HG03060 (cell line): ENCODE data around the gene TRIML1.

Source experiments
- ATAC-seq: cut with Tn5 transposase; IDR thresholded peaks from one replicate; pipeline ENCODE4 v1.9.1; 2021; ENCODE audit warnings: low read depth, moderate number of reproducible peaks; ENCODE audit not compliant: unreplicated experiment

TRIML1 gene, protein sequence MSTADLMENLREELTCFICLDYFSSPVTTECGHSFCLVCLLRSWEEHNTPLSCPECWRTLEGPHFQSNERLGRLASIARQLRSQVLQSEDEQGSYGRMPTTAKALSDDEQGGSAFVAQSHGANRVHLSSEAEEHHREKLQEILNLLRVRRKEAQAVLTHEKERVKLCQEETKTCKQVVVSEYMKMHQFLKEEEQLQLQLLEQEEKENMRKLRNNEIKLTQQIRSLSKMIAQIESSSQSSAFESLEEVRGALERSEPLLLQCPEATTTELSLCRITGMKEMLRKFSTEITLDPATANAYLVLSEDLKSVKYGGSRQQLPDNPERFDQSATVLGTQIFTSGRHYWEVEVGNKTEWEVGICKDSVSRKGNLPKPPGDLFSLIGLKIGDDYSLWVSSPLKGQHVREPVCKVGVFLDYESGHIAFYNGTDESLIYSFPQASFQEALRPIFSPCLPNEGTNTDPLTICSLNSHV

DNA sequence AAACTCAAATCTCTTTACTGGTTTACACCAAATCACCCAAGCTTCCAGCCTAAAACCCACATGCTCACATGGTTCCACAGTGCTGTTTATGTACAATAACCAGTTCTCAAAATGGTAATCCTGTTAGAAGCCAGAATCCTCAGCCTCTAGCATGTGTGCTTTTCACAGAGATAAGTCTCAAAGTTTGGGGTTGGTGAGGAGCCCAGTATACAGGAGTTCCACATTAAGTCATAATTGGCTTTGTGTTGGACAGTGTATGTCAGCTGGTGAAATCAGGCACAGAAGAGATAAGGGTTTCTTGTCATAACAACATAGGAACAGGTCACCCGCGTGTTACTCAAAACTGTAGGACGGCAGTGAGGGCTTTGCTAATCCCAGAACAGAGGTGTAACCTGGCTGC lies at the start of gene TRIML1:
TRIML1 (plus strand) TSS at position 301 of the 400 bp plus-strand sequence. CDS start 118 bp downstream, outside the sequence.
- ATAC-seq, result no peak

DNA sequence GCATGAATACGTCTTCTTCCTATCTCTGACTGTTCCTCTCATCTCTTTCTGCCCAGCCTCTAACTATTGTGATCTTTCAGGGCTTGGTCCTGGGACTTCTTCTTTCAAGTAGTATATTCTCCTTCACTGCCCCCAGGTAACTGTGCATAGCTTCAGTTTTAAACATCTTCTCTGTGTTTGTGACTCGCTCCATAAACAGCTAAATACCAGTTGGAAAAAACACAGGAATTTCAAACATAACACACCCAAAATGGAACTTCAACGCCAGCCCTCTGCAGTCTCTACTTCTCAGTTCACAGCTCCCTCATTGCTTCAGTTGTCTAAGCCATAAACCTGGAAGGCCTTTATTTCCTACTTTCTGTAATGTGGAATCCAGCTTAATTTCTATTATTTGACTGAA lies 46.4 kb upstream of the TRIML1 start:
- no peak for ATAC-seq

DNA sequence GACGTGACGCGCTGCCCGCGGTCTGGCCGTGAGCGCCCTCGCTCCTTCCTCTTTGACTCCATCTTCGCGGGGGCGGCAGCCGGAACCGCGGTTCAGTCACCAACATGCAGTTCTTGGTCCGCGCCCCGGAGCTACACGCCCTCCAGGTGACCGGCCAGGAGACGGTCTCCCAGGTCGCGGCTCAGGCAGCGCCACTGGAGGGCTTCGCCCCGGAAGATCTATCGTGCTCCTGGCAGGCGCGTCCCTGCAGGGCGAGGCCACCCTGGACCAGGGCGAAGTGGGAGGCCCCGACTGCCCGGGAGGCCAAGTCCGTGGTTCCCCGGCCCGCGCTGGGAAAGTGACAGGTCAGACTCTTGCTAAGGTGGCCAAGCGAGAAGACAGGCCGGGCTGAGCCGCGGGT lies 32.8 kb upstream of the TRIML1 start:
- no peak for ATAC-seq

DNA sequence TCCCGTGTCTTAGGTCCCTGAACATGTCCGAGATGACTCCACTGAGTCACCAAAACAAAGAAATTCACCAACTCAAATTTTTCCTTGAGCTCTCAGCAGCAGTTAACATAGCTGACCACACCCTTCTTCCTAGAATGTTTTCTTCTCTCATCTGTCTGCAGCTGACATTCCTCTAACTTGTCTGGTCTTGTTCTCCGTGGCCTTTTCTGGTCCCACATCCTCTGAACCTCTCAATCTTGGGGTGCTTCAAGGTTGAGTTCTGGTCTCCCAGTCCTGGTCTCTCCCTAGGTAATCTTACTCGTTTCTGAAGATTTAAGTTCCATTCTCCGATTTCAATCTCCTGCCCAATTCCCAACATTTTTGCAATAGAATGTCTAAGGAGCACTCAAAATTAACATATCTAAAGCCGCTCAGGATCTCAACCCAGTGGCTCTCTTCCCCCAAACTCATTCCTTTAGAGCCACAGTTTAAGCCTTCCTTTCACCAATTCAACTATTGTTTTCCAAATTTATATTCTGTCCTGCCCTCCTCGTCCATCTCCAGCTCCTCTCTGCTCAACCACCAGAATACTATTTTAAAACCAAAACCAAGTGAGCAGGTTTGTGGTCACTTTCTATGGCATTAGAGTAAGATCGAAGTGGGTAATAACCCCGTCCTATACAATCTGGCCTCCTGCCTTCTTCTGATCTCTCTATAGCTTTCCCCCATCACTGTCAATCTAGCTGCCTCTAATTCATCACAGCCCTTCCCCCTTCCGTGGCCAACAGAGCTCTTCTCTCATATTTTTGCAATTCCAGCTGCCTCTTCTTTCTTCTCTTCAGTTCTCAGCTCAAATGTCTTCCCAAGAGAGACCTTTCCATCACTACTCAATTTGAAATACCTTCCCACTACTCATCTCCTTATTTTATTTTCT lies 31.1 kb upstream of the TRIML1 start:
- ATAC-seq, result no peak

DNA sequence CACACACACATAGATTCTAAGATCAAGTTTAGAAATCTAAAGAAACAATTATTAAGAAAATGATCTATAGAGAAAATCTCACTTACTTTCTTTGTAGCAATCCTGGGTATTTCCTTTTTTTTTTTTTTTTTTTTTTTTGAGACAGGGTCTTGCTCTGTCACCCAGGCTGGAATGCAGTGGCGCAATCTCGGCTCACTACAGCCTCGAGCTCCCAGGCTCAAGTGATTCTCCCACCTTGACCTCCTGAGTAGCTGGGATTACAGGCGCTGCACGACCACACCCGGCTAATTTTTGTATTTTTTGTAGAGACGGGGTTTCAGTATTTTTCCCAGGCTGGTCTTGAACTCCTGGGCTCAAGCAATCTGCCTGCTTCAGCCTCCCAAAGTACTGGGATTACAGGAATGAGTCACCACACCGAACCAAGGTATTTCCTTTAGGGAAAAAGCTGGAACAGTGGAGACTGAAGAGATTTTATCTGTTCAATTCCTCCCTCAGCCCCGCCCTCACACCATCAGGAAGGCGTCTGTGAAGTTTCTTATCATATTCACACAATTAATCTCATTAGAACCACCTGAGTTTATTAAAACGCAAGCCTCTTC lies 30.0 kb upstream of the TRIML1 start, which contains the start of gene TRIML2:
TRIML2 (minus strand) TSS at position 447 of the 599 bp plus-strand sequence. CDS start 4,235 bp downstream, outside the sequence.
- no peak for ATAC-seq

DNA sequence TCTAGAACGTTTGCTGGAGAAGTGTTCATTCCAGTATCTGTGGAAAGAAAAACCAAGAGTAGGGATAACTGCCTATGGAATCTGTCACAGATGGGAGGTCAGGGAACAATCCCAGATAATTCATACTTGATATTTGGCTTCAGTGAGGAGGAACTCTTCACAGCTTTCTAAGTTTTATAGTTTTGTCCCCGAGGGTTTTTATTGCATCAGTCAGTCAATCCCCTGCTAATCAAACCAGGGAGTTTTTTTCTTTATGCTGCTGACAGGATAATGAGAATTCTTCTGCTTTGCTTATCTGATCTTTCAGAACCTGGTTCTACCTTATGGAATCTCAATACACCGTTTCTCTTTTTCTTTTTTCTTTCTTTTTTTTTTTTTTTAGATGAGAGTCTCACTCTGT lies 29.2 kb upstream of the TRIML1 start:
- no peak for ATAC-seq

DNA sequence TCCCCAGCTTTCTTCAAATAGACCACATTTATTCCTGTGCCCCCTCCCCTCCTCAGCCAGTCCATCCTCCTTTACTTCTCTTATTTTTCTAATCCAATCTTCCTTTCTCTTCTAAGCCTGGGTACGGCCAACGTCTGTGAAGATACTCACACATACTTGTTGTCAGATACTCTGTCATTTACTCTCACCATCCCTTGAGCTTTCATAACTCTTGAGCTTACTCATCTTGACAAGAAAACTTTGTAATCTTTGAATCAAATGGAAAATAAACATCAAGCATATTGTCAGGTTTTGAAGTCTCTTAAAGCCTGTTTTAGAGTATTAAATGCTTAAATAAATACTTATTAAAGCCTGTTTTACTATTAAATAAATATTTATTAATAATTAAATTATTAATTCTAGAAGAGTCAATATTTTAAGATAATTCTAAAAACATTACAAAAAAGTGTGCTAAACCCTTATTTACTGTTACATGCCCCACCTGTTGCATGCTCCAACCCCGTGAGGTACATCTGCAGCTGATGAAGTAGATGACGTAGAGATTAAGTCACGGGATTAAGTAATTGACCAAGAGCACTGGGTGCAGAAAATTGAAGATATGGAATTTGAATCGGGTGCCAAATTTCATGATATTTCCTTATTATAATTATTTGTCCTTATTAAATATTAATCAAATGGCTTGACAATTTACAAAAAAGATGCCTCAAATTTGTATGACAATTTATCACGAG lies 28.3 kb upstream of the TRIML1 start:
- no peak for ATAC-seq

DNA sequence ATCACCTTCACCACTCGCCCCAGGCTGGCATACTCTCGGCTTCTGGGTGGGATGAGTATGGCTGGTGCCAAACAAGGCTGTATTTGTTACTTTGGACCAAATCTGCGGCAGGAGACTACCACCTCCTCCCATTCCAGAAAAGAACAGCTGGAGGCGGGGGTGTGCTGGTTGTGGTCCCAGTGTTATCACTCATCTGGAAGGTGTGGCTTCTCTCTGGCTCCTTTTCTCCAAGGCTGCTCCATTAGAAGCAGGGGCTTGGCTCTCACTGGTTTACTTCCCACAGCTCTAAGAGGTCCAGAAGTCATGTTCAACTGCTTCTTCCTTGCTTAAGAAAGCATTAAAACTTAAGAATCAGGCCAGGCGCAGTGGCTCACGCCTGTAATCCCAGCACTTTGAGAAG lies 27.3 kb upstream of the TRIML1 start:
- ATAC-seq, result no peak

DNA sequence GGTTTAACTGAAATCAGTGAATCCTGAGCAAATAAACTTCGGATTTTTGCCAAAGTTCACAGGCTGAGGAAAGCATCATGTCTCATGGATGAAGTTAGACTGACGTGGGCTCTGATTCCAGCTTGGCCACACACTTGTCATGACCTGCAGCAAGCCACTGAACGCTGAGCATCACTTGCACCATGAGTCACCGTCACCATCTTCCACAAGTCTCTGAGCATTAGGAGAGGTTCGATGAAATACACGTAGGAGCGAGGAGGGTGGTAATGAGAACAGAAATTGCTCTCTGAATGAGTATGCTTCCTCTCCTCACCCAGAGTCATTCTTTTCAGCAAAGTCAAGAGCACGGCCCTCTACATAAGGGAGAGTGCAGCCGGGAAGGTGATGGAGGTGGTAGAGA lies 26.1 kb upstream of the TRIML1 start:
- ATAC-seq, result no peak

DNA sequence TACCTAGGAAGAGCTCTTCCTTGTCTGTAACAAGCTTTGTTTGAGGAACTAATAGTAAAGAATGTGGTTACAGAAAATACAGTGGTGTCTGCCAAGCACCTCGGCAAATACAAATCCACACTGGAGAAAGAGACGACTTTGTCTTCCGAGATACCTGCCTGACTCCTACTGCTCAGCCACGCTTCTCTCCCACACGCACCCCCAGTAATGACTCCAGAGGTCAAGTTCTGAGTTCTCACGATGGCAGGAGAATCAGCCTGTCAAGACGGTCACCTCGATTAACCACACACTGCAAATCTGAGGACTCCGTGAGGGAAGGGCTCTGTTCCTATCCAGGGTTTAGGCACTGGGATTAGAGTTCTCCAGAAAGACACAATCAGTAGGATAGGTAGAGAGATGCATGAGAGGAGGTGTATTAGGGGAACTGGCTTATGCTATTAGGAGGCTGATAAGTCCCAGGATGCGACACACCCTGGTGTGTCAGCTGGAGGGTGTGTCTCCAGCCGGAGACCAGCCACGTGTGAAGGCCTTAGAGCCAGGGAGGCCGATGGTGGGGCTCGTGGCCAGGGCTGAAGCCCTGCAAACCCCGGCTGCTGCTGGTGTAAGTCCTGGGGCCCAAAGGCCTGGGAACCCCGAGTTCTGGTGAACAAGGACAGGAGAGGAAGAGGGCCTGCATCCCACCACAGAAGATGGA lies 21.5 kb upstream of the TRIML1 start:
- ATAC-seq, result no peak

DNA sequence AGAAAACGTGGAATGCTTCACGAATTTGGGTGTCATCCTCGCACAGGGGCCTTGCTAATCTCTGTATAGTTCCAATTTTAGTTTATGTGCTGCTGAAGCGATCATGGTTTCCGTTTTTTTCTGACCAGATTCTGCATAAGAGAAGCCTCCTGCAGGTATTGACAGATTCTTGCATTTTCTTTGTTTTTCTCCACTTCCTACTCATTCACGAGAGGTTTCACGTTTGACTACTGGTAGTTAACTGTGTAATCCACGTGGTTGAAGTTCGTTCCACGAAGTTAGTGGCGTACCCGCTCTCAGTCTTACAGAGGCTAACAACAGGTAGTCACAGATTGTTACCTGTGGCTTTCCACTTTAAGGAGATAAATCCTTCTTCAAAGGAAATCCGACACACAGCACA lies 17.7 kb upstream of the TRIML1 start:
- no peak for ATAC-seq

DNA sequence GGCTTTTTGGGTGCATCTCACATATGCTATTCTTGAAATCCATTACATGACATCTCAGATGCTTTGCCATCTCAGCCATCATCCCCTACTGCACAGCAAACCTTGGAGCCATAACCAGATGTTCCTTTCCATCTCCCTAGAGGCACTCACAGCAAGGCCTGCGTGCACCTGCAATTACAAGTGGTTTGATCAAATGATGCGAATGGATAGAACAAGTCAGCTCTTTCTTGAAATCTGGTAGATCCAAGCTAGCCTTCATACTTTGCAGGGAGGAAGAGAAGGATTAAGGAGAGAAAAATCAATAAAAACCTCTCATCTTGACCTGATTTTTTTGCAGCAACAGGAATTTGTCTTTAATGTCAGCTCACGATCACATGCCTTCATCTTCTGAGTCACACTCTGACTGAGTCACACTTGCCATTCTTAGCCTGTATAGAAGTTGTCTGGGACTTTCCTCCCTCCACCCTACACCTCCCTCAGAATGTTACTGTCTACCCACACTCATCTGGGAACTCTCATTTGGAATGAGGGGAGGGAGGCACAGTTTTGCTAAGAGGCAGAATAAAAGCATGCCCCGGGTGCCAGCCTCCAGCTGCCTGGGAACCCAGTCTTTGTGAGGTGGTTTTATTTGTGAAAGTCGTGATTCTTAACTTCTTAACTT lies 11.9 kb upstream of the TRIML1 start:
- no peak for ATAC-seq

DNA sequence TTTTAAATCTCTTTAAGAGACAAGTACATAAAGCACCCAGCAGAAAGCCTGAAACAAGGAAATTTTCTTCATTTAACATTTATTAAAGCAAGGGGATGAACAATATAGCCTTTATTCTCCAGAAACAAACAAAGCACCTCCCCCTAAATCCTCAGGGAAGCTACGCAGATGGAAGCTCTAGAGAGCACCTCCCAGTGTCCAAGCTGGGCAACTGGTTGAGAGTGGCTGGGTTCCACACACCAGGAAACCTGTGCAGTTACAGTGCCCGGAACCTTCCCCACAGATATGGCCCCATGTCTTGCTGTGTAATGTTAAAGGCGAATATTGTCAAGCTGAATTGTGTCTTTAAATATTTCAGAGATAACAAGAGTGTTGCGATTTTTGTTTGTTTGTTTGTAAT lies 8.9 kb upstream of the TRIML1 start:
- ATAC-seq, result no peak

DNA sequence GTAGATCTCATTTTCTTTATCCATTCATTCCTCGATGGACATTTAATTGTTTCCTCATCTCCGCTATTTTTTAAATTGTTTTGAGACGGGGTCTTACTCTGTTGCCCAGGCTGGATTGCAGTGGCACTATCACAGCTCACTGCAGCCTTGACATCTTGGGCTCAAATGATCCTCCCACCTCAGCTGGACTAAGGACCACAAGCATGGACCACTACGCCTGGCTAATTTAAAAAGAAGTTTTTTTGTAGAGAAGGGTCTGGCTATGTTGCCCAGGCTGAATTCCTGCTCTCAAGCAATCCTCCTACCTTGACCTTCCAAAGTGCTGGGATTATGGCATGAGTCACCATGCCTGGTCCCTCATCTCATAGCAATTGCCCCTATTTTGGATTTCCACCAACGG lies 7.0 kb upstream of the TRIML1 start:
- ATAC-seq, result no peak

DNA sequence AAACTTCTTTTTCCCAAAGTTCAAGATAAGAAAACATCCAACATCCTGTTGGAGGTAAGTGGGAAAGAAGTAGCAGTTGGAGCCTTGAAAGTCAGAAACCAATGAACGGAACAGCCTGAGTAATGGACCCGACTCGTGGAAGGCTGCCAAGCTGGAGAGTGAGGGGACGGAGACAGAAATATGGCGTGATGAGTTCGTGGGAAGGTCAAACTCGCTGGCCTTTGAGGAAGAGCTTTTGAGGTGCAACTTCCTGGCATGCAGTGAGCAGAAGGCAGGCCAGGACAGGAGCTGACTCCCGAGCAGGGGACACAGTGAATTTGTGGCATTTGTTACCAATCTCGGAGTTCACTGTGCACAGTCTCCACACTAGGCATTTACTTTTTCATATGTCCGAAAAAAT lies 1.0 kb upstream of the TRIML1 start:
- ATAC-seq, result no peak

DNA sequence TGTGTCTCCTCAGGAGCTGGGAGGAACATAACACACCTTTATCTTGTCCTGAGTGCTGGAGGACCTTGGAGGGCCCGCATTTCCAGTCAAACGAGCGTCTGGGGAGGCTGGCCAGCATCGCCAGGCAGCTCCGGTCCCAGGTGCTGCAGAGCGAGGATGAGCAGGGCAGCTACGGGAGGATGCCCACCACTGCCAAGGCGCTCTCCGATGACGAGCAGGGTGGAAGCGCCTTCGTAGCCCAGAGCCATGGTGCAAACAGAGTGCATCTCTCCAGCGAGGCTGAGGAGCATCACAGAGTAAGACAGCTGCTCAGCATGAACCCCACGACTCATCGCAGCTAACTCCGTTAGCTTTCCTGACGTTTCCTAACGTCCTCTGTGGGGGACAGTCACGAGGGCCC lies 430 bp downstream of the TRIML1 start:
- ATAC-seq, result no peak

DNA sequence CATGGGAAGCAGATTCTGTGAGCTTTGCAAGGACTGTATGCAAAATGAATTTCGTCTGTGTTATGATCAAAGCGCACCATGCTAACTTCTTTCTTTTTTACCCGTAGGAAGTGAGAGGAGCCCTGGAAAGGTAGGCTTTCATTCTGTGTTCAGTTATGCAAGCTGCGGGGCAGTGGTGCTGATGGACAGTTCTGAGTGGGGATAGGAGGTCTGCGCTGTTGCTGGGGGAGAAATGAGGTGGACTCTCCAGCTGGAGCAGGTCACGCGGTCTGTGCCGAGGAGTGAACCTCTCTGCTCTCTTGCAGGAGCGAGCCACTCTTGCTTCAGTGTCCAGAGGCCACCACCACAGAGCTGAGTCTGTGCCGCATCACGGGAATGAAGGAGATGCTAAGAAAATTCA lies 4.5 kb downstream of the TRIML1 start:
- no peak for ATAC-seq

DNA sequence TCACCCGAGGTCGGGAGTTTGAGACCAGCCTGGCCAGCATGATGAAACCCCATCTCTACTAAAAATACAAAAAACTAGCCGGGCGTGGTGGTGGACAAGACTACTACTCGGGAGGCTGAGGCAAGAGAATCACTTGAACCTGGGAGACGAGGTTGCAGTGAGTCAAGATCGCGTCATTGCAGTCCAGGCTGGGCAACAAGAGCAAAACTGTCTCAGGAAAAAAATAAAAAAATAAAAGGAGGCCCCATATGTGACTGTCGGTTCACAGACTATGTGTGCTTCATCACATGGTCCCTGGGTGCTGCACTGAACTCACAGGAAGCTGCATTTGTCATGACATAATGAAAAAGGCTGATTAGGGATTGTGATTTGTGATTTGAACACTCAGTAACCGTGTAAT lies 6.4 kb downstream of the TRIML1 start:
- no peak for ATAC-seq

DNA sequence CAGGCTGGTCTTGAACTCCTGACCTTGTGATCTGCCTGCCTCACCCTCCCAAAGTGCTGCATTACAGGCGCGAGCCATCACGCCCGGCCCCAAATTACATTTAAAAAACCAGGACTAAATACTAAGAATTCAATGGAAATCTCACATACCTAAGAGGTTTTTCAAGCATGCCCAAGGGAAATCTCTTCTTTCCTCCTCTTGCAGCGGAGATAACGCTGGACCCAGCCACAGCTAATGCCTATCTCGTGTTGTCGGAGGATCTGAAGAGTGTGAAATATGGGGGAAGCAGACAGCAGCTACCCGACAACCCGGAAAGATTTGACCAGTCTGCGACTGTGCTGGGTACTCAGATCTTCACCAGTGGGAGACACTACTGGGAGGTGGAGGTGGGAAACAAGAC lies 7.4 kb downstream of the TRIML1 start:
- ATAC-seq, result no peak
